ENCODE data around the gene PODXL.

Gene PODXL

DNA sequence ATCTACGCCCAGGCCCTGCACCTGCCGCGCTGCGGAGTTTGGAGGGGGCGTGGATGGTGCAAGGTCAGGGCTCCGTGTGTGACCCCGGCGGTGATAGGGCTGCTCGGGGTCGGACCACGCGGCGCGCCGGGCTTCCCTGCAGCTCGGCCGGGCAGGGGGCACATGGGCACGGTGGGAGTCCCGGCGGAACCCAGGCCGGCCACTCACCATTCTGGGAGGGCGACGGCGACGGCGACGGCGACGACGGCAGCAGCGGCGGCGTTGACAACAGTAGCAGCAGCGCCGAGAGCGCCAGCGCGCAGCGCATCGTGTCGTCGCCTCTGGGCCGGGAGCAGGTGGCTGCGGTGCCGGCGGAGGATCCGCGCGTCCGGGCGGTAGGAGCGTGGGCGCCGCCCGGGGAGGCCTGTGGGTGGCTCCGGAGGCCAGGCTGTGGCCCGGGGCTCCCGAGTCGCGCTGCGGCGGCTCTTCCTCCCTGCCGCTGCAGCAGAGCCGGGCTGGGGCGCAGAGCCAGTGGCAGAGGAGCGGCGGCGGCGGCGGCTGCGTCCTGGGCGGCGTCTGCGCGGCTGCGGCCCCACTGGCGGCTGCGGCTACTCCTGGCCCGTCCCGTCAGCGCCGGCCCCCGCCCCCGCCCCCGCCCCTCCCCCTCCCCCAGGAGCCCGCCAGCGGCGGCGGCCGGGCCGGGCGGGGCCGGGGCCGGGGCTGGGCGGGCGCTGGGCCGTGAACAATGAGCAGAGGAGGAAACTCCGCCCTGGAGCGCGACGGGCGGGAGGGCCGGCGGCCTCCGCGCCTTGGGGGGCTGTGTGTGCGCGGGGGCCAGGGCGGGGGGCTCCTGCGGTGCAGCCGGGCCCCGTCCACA lies at the start of gene PODXL:
Gene PODXL (minus strand): TSS at position 576 of the 856 bp plus-strand sequence. CDS start 269 bp downstream, at position 307.
- no peak for DNase-seq

DNA sequence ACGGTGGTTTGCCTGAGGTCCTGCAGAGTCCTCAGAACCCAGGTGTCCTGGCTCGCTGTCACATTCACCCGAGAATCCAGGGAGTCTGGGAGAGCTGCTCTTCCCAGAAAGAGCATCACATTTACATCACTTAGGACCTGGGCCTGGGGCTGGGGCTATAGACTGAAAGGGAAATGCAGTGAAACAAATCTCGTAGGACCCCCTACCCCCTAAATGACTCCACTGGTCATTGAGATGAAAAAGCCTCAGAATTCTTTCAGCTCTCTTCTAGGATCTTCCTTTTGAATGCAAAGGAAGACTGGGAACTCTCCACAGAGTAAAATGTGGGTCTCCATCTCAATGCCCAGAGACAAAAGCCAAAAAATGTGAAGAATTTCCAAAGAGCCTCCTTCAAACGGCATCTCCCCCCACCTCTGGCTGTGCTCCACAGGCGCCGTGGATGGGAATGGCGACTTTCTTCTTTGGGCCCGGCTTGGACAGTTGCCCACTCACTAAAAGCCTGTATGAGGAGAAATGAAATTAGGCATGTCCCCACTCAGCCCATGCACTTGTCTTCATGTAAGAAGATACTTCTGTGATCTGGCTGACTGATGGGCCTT lies 49.0 kb upstream of the PODXL start:
- no peak for DNase-seq

GRCh38 chr7:131604841-131605279 lies 48.4 kb upstream of the PODXL start:
- no peak for DNase-seq

- no peak for DNase-seq
Observed at GRCh38 chr7:131603932-131604331, 47.5 kb upstream of the PODXL start.

- DNase-seq, result no peak
Observed at GRCh38 chr7:131602994-131603372, 46.6 kb upstream of the PODXL start.

- DNase-seq, result no peak
Observed at GRCh38 chr7:131602304-131602993, 46.0 kb upstream of the PODXL start.

DNA sequence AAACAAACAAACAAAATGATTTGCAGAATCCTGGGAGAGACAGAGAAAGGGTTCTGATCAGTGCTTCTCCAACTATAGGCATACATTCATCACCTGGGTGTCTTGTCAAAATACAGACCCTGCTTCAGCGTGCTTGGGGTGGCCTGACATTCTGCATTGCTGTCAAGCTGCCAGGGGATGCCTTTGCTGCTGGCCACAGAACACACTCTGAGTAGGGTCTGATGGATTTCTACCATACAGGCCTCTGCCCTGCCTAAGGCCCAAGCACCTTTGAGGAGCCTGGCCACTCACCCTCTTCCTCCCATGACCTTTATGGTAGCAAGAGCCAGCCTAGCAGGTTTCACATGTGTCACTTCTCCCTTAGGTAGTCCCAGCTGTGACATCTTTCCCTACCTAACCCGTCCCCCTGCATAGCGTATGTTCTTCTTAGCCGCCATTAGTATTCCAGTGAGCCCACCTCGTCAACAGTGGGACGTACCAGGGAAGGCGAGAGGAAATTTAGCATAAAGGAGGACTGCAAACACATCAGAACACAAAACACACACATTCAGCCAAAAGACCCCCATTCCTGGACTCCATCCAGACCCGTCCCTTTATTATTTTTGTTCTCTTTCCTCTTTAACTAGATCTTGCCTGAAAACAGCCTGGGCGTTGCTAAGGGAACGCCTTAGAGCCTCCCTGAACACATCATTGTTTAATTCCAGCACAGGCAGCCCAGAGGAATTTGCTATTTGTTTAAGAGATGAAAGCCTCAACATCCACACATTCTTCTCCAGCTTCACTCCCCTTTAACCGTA lies 43.9 kb upstream of the PODXL start:
- no peak for DNase-seq

- DNase-seq, result no peak
Observed at GRCh38 chr7:131596785-131597184, 40.4 kb upstream of the PODXL start.

DNA sequence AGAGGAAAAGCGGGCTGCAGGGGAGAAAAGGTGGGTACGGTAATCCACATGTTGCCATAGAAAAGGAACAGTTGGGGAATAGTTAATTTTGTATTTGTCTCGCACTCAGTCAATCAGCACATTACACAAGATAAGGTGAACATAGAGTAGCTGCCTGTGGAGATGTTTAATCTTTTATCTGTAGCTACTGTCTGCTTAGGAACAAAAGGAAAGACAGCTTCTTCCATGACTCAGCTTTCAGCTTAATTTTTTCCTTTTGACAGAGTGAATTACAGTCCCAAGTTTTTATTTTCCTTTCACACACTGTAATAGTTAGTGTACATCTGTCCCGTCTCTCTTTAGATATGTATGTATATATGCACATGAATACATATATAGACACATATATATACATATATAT lies 39.3 kb upstream of the PODXL start:
- DNase-seq, result no peak

- no peak for DNase-seq
Observed at GRCh38 chr7:131591687-131592319, 35.4 kb upstream of the PODXL start.

GRCh38 chr7:131587315-131587923 lies 31.0 kb upstream of the PODXL start:
- DNase-seq, result no peak

- no peak for DNase-seq
Observed at GRCh38 chr7:131586759-131587158, 30.3 kb upstream of the PODXL start.

- no peak for DNase-seq
Observed at GRCh38 chr7:131586259-131586658, 29.8 kb upstream of the PODXL start.

GRCh38 chr7:131583430-131583829 lies 27.0 kb upstream of the PODXL start:
- no peak for DNase-seq

DNA sequence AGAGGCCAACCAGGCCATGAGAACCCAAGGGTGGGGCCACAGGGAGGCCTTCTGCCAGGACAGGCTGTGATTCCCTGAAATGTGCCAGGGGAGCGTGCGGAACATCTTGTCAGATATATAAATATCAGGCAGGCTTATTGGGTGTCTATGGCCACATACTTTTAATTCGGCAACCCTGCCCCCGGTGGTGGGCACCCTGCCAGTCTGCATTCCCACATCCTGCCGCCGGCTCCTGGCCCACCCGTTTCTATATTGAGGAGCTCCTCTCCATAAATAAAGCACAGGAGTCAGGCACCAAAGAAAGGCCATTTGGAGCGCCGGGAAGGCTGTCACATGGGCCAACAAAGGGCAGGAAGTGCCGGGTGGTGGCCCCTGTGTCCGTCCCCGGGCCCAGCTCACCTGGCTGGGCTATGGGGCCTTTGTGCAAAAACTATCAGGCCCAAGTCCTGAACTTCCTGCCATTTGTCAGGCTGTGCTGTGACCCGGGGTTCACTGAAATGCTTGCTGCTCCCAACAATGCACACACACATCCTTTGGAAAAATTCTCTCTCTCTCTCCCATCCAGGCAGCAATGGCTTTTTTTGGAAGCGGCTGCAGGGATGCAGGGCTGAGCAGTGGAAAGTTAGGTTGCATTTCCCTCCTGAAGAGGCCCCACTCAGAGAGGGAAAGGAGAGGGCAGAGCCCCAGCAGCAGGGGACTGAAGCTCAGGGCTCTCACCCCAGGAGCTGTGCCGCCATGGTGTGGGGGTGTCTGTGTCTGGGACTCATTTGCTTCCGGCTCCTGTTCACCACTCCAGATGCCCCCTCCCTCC lies 25.0 kb upstream of the PODXL start:
- no peak for DNase-seq

GRCh38 chr7:131578602-131579001 lies 22.2 kb upstream of the PODXL start:
- no peak for DNase-seq

DNA sequence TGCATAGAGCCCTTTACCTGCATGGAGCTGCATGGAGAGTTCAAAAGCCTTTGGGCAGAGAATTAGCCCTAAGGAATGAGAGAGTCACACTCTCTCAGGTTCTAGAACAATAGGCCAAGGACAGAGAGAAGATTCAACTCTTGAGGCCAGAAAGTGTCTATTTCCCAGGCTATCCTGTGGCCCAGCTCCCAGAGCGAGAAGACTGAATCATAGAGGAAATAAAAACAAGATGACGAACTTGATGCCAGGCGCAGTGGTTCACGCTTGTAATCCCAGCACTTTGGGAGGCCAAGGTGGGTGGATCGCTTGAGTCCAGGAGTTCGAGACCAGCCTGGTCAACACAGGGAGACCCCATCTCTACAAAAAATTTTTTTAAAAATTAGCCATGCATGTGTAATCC lies 18.3 kb upstream of the PODXL start:
- no peak for DNase-seq

DNA sequence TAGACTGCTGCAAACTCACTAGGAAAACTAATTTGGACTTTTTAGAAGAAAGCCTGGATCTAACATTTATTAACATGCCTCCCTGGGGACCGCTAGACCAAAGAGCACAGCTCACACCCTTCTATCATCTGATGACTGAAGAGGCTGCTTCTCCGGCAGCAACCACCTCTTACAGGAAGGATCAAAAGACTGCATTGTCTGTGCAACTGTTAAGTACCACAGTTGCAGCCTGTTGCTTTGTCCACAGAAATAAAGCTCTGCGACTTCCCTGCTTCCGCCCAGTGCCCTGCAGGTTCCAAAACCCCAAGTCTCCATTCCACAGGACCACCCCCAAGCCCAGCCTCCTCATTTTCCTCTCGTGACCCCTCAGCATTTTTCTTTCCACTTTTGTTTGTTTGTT lies 14.0 kb upstream of the PODXL start:
- DNase-seq, result no peak

- DNase-seq, result no peak
Observed at GRCh38 chr7:131568970-131569369, 12.5 kb upstream of the PODXL start.

DNA sequence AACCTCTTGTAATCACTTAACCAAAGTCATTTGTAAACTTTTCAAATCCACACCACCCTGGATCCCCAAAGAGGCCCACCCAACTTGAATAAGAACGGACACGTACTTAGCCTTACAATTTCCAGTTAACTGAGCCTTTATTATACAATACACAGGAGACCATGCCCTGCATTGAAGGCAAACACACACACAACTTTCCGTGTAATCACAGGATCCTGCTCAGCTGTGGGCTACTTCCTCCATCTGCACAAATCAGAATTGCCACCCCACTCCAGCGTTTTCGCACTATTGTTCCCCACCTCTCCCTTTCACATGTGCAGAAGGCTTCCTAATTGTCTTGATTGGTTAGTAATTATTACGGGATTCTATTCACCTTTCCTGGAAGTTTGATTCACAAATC lies 12.1 kb upstream of the PODXL start:
- DNase-seq, result no peak

GRCh38 chr7:131564640-131565039 lies 8.2 kb upstream of the PODXL start:
- no peak for DNase-seq
